ENCODE data around the gene KIF25.

KIF25 gene

DNA sequence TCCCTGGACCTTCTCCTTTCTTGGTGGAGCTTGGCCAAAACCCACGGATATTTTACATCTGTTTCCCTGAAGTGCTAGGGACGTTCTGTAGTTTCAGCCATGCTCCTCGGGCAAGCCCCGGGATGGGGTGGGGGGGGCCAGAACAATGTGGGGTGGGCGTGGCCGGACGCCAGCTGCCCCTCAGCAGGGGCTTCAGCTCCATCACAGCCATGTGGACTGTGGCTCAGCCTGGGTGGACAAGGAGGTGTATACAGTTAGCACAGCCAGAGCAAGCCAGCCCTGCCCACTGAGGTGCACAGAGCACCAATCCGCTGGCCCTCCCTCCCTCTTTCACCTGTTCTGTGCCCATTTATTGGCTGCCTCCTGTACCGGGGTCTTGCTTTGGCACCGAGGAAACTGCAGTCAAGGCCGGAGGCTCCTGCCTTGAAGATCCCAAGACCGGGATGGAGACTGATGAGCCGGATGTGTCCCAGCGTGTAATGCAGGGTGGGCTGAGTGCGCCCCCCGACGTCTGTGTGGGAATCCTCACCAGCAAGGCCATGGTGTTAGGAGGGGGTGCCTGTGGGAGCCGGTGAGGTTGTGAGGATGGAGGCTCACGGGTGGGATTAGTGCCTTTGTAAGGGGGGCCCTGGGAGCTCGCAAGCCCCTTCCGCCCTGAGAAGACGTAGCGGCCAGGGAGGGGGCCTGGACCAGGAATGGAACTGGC lies 53.6 kb downstream of the KIF25 start:
- peak; percentile 2 for DNase-seq (ENCODE audit: low read depth)

DNA sequence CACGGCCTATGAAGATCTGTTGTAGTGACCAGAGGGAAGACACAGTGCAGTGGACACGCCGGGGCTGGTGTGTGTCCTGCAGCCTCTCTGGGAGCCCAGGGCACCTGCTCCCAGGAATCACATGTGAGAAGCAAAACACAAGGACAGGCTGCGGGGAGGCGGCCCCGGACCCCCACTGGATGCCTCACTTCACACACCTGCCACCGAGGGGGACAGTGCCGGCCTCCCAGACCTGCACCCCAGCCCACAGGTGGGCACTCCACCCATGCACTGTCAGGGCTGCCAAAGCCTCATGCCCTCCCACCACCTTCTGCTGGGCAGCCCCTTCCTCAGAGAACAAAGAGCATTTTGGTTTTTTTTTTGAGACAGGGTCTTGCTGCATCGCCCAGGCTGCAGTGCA lies 54.2 kb downstream of the KIF25 start:
- no peak for DNase-seq (ENCODE audit: low read depth)

DNA sequence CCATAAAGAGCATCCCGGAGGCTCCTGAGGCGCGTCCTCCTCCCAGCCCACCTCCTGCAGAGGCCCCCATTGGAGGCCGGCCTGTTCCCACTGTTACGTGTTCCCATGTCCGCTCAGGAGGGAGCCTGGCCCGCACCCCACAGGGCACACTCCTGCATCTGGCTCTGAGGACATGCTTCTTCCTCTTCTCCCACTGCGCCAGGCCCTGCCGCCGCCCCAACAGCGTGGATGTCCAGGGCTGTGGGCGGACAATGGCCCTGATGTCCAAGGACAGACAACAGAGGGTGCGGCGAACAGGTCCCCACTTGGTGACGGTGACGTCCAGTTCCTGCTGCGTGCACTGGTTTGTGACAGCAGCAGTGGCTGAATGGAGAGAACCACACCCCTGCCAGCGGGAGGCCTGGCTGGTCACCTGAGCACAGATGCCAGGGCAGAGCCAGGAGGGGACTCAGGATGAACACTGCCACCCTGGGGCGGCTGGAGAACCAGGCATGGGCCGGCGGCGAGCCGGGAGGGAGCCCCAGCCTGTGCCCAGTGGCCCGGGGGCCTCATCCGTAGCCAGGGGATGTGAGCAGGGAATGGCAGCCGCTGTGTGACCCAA lies 54.9 kb downstream of the KIF25 start:
- DNase-seq (ENCODE audit: low read depth), result no peak

DNA sequence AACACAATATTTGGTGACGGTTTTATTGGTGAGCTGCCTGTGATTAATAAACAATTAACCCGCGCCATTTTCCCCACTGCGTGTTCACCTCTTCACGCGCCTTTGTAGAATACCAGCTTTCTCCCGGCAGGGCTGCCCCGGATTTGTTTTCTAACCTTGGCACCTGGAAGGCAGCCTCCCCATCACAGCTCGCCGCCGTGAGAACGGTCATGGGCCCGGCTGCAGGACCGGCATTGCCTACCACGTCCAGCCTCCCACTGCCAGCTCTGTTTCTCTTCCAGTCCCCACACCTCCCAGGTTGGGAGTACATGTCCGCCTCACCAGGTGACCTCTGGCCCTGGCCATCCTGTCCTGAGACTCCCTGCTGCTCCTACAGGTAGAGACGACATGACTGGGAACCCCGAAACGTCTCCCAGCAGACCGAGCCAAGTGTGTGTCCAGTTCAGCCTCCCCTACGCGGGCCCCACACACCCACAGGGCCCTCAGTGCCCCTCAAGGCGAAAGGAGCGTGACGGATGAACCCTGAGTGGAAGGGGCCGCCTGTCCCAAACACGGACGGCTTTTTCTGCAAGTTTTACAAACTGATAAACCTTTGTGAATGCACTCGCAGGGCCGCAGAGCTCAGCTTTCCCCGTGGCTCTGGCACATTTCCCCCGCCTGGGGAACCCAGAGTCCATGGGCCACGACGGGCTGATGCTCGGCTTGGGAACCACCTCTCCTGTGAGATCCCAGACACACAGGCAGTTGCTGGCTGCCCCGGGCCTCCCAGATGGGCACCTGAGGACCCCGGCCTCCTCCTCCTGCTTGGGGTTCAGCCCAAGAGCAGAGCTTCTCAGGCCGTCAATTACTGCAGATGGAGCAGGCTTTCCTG lies 55.9 kb downstream of the KIF25 start:
- DNase-seq (ENCODE audit: low read depth), result no peak

DNA sequence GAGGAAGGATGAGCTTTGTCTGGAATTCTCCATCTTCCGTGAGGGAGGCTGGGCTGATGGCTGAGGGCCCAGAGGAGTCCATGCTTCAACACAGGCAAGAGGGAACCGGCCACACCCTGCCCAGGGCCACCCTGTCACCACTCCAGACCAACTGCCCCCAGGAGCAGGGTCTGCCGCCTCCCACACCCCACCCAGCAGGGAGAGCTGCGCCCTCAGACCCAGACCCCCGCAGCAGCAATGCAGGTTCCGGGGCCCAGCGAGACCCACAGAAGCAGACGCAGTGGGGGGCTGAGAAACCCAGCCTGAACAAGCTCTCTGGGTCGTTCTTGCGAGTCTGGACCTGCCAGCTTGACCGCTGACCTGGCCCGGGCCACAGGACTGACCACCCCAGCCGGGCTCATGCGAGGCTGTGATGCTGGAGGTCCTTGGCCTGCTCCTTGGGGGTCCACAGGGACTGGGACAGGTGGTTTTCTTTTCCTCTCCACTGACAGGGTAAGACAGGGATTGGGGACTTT lies 56.5 kb downstream of the KIF25 start:
- DNase-seq (ENCODE audit: low read depth), result no peak

DNA sequence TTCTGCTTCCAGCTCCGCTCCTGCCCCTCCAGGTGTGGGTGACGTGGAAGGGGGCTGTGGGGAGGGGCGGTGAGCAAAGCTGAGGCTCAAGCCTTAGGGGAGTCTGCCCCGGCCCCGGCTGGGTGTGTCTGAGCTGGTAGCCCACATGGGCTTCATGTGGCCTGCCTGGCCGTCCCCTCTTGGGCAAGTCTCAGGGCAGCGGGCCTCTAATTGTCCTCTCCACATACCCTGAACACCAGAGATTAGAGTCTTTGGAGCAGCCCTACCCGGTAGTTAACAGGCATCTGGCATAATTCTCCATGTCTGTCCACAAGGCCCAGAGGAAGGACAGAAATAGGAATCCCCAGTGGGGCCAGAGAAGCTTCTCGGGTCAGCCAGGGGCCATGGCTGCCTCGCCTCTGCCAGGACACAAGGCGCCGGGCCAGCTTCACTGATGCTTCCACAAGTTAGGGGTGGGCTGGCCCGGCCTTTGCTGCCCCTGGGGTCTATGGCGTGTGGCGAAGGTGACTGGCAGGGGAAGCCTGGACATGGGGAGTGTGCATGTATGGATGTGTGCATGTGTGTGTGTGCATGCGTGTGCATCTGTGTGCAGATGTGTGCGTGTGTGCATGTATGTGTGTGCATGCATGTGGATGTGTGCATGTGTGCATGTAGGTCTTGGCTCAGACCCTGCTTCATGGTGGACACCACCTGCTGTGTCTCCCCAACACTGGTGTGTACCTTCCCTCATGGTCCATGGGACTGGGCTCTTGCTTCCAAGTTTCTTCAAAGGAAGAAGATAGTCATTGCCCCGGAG lies 57.5 kb downstream of the KIF25 start:
- DNase-seq (ENCODE audit: low read depth), result no peak

DNA sequence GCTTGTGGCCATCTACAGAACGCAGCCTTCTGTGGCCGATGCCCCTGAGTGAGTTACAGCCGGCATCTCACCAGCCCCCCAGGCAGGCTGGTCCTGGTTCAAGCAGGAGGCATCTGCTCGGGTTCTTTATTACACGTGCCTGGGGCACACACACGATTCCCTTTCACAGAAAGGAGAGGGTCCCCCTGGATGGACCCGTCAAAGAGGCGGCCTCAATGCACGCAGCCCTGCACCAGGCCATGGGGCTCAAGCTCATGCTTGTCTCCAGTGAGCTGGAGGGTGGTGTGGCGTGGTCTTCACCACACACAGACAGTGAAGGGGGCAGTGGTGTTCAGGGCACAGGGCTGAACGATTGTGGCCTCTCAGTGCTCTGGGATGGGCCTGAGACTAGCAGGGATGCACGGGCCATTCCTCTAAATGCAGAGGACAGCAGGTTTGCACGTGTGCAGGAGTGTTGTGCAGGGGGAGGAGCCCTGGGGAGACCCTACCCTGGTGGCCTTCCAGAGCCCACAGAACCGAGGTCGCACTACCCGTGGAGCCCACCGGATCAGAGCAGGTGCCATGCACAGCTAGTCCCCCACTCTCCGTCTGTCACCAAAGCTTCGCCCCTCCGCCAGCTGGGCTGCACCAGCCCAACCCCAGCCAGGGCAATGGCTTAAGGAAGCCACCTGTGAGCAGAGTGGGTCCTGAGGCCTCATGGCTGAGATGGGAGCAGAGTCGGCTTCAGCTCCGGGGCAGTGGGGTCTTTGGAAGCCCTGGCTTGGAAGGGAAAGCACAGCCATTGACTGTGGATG lies 58.4 kb downstream of the KIF25 start:
- no peak for DNase-seq (ENCODE audit: low read depth)

DNA sequence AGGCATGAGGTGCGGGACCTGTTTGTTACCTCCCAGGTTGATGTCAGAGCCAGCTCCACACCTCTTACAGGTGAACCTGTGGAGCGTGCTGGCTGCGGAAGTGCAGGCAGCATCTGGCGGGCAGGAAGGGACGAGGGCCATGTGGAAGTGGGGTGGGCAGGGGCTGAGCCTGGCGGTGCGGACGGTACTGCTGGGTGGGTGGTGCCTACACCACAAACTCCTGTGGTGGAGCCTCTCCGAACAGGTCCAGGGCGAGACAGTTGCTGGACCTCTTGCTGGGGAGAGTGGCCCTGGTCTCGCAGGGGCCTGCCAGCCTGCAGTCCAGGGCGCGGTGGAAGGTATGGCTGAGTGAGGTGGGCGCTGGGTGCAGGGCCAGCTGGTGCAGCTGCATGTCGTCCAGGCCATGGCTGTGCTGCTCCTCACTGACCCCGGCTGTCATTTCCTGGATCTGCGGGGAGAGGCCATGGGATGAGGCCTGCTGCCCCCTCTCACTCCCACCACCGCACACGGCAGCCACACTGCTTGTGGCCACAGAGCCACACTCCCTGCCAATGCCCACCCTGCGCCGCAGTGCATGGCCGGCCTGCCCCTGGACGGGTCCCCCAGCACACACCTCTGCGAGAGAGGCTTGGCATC lies 59.5 kb downstream of the KIF25 start:
- no peak for DNase-seq (ENCODE audit: low read depth)

DNA sequence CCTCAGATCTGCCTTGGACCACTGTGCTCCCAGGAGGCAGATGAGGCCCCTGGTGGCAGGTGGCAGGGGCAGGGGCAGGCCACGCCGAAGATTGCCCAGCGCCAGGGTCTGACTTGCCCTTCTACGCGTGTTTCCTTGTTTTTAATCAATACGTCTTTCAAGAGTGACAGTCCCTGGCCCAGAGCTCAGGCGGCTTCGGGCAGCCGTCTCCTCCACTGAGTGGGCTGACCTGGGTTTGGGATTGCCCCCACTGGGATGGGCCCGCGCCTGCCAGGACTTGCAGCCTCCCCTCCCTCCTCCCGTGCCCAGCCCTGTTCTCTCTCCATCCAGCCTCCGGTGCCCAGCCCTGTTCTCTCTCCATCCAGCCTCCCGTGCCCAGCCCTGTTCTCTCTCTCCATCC lies 60.4 kb downstream of the KIF25 start:
- DNase-seq (ENCODE audit: low read depth), result no peak

DNA sequence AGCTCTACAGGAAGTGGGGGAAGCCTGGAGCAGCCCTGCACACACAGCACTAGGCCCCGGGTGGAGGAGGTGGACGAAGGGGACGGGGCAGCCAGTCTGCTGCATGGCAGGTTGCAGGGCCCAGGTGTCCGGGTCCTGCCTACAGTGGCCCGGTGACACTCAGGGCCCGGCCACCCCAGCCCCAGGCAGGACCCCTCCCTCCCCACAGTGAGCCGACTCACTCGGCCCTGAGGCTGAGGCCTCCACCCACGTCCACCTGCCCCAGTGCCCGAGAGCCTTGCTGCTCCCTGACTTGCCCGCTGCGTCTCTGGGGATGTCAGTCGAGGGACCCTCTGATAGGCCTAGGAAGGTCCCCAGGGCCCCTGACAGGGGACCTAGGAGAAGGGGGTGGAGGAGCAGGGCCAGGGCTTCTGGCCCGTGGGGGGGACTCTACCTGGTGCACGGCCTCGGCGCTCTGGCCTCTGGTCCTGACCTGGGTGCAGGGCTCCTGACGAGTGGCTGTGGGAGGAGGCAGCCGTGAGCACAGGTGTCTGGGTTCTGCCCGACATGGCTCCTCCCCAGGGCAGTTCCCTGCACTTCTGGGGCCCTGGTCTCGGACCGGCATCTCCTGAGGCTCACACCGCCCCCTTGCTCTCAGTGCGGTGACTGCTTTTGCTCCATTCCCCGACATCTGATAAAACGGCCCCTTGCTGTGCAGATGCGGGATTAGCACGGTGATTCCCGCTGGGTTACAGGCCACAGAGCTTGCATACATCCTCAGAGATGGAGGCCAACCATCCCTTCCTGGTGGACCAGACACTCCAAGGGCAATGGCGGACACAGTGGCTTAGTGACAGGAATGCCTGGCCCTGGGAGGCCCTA lies 61.5 kb downstream of the KIF25 start:
- DNase-seq (ENCODE audit: low read depth), result no peak

DNA sequence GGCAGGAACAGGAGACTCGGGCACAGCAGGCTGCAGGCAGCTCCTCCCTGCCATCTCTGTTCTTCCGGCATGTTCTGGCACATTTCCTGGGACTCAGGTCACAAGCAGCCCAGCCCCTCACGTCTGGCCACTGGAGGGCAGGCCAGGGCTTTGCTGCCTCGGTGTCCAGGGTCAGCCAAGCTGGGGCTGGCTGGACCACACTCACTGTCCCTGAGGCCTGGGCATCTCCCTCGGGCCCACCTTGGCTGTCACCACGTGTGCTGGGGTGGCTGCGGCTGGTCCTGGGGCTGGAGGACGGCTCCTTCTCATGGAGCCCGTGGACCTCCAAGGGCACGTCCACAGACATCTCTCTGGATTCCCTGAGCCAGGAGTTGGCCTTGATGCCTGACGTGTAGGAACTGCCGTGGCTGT lies 63.1 kb downstream of the KIF25 start:
- peak; percentile 13 for DNase-seq (ENCODE audit: low read depth)

DNA sequence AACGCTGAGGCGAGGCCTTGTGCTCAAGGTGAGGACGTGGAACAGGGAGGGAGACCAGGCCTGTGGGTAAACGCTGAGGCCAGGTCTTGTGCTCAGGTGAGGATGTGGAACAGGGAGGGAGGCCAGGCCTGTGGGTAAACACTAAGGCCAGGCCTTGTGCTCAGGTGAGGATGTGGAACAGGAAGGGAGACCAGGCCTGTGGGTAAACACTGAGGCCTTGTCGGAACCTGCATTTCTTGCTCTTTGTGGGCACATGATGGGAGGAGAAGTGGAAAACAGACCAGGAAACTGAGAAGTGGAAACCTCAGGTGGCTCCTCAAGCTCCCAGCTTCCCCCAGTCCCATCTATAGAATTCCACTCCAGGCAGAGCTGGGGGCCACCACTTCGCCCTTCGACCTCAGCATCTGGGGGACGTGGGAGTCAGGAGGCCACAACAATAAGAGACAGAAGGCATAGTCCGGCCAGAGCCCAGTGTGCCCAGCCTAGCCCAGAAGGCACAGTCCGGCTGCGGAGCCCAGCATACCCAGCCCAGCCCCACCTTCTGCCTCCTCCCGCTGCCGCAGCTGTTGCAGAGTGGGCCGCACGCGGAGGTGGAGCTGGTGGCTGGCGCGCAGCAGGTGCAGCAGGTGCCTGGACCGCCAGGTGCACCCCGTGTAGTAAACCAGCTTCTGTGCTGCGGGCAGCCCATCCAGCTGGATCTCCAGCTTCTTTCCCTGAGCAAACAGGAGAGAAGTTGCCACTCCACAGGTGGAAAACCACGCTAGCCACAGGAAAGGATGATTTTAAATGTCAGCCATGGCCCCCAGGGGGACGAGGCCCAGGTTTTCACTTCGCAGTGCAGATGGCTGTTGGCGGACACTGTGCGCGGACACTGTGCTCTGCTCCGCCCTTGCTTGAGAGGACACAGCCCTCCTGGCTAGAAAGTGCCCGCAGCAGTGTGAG lies 64.1 kb downstream of the KIF25 start:
- no peak for DNase-seq (ENCODE audit: low read depth)

DNA sequence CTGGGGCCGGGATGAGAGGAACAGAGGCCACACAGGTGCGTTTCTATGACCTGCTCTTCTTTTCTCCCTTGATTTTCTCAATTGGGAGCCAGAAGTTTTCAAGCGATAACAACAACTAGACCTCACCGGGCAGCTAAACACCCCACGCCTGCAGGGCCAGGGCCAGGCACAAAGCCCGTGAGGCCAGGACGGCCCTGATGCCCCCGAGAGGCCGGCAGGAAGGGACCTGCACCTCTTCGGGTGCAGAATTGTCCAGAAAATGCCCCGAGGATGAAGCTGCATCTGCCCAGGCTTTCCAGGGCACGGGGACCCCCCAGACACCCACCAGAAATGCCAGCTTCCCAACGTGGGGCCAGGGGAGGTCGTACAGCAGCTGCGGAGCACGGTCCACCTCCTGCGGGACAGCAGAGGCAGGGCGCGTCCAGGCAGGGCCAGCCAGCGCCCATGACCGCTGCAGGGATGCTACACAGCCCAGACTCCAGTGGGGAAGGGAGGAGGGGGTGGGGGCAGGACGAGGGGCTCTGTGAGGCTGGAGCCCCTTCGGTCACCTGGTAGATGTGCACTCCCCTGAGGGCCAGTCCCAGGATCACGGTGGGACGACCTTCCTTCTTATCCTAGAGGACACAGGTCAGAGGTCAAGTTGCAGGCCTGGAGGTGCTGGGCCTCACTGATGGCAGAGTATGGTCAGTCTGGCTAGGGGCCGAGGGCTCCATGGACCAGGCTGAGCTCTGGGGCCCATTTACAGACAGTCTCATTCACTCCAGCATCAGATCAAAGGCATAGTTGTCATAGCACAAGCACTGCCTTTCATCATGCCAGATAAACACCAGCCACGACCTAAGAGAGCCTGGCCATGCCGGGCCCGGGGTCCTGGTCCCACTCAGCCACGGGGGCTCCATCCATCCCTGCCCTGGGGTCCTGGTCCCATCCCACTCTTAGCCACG lies 65.1 kb downstream of the KIF25 start:
- no peak for DNase-seq (ENCODE audit: low read depth)

DNA sequence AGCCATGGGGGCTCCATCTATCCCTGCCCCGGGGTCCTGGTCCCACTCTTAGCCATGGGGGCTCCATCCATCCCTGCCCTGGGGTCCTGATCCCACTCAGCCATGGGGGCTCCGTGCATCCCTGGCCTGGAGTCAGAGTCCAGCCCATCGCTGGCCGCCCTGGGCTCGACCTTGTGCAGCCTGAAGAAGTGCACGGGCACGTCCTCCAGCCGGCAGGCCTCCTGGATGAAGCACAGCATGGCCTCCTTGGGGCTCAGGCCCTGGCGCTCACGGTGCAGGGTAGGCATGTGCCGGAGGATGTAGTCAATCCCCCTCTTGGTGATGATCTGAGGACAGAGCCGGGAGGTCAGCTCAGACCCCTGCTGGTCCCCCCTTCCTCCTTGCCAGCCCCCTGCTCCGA lies 66.0 kb downstream of the KIF25 start:
- no peak for DNase-seq (ENCODE audit: low read depth)

DNA sequence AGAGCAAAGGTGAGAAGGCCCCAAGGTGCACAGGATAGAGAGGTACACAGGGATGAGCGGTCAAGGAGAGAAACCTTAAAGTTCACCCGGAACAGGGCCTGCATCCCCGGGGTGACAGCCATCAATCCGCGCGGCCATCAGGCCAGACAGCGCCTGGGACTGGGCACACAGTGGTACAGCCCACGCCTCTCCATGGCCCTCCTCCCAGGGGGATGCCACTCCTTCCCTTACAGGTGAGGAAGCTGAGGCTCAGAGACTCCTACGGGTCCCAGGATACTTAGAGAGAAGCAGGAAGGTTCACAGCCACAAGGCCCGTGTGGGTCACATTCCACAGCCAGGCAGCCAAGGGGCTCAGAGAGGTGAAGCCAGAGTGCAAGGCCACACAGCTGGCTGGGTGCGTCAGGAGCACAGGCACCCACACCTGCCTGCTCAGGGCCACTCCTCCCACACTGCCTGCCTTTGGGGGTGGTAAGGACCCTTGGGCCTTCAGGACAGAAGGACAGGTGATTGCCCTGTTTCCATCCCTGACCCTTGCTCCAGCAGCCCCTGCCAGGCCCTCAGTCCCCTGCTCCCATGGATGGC lies 66.8 kb downstream of the KIF25 start:
- DNase-seq (ENCODE audit: low read depth), result no peak

DNA sequence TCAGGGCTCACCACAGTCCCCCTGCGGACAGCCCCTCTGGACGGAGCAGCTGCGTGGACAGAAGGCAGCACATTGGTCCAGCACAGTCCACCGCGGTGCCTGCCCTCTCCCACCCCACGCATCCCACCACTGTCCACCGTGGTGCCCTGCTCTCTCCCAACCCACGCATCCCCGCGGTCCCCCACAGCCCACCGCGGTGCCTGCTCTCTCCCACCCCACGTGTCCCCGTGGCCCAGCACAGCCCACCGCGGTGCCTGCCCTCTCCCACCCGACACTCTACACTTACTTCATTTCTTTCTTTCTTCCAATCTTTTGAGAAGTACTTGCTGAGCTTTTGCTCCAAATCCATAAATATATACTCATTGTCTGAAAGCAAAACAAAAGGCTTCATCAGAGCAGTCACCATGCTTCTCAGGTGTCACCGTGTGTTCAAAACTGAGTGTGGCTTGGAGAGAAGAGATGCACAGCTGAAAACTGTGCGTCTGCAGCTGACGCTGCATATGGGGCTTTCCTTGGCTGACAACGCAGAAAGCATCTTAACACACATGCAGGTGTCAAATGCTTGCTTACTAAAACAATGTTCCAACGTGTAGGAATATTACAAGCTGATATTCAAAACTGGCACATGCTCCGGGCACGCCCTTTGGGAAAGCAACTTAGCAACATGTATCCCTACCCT lies 69.7 kb downstream of the KIF25 start:
- no peak for DNase-seq (ENCODE audit: low read depth)

DNA sequence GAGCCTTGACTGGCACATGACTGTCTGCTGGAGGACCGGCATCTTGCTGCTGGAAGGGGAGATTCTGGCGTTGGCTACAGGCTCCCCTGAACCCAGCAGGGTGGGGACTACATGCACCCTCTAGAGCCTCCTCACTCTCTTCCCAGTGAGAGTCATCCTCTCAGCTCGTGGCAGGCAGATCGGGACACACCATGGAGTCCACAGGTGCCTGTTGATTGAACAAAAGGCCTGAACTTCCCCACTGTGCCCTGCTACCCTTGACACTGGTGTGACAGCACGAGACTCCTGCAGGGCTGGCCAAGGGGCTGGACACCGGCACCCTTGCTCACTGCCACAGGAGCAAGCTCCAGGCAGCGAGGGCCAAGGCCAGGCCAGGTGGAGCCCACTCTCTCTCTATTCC lies 73.3 kb downstream of the KIF25 start:
- no peak for DNase-seq (ENCODE audit: low read depth)

All from ELR (cell line).